ENCODE data around the gene LGALS12.

Gene LGALS12

GRCh38 chr11:63505857-63506528, at the start of gene LGALS12:
Gene LGALS12, plus strand, starts transcription at chr11:63506084. Its CDS starts 375 bp downstream, at chr11:63506459.
- no peak for DNase-seq (ENCODE audit: extremely low read depth in 1 of 2, low read depth in 1 of 2)

GRCh38 chr11:63459586-63459985, 46.3 kb upstream of the LGALS12 start:
- no peak for DNase-seq (ENCODE audit: extremely low read depth in 1 of 2, low read depth in 1 of 2)

GRCh38 chr11:63462137-63462536, 43.7 kb upstream of the LGALS12 start:
- no peak for DNase-seq (ENCODE audit: extremely low read depth in 1 of 2, low read depth in 1 of 2)

- no peak for DNase-seq (ENCODE audit: extremely low read depth in 1 of 2, low read depth in 1 of 2)
Measured at GRCh38 chr11:63470311-63470710, 35.6 kb upstream of the LGALS12 start.

GRCh38 chr11:63472372-63472771, 33.5 kb upstream of the LGALS12 start:
- DNase-seq (ENCODE audit: extremely low read depth in 1 of 2, low read depth in 1 of 2), result no peak

- DNase-seq (ENCODE audit: extremely low read depth in 1 of 2, low read depth in 1 of 2), result no peak
Measured at GRCh38 chr11:63476618-63477017, 29.3 kb upstream of the LGALS12 start.

GRCh38 chr11:63478896-63479295, 27.0 kb upstream of the LGALS12 start:
- peak; percentile 11 to 20 for DNase-seq (ENCODE audit: extremely low read depth in 1 of 2, low read depth in 1 of 2)

GRCh38 chr11:63480039-63480438, 25.8 kb upstream of the LGALS12 start:
- no peak for DNase-seq (ENCODE audit: extremely low read depth in 1 of 2, low read depth in 1 of 2)

- DNase-seq (ENCODE audit: extremely low read depth in 1 of 2, low read depth in 1 of 2), result no peak
Measured at GRCh38 chr11:63485777-63486176, 20.1 kb upstream of the LGALS12 start.

GRCh38 chr11:63488789-63489188, 17.1 kb upstream of the LGALS12 start:
- DNase-seq (ENCODE audit: extremely low read depth in 1 of 2, low read depth in 1 of 2), result no peak

GRCh38 chr11:63489879-63490278, 16.0 kb upstream of the LGALS12 start:
- DNase-seq (ENCODE audit: extremely low read depth in 1 of 2, low read depth in 1 of 2), result no peak

- peak in 1 of 2 donors; percentile 17 for DNase-seq (ENCODE audit: extremely low read depth in 1 of 2, low read depth in 1 of 2)
Measured at GRCh38 chr11:63490551-63491239, 15.2 kb upstream of the LGALS12 start, which contains the start of gene PLAAT5. Gene PLAAT5, minus strand, starts transcription at chr11:63491167. Its CDS starts 133 bp downstream, at chr11:63491034.

GRCh38 chr11:63491240-63491587, 14.7 kb upstream of the LGALS12 start:
- DNase-seq (ENCODE audit: extremely low read depth in 1 of 2, low read depth in 1 of 2), result no peak

GRCh38 chr11:63491636-63492372, 14.1 kb upstream of the LGALS12 start:
- DNase-seq (ENCODE audit: extremely low read depth in 1 of 2, low read depth in 1 of 2), result no peak

GRCh38 chr11:63492441-63492840, 13.4 kb upstream of the LGALS12 start:
- DNase-seq (ENCODE audit: extremely low read depth in 1 of 2, low read depth in 1 of 2), result no peak

- no peak for DNase-seq (ENCODE audit: extremely low read depth in 1 of 2, low read depth in 1 of 2)
Measured at GRCh38 chr11:63493127-63493526, 12.8 kb upstream of the LGALS12 start.

- DNase-seq (ENCODE audit: extremely low read depth in 1 of 2, low read depth in 1 of 2), result no peak
Measured at GRCh38 chr11:63494975-63495374, 10.9 kb upstream of the LGALS12 start.

- DNase-seq (ENCODE audit: extremely low read depth in 1 of 2, low read depth in 1 of 2), result no peak
Measured at GRCh38 chr11:63499874-63500273, 6.0 kb upstream of the LGALS12 start.

- no peak for DNase-seq (ENCODE audit: extremely low read depth in 1 of 2, low read depth in 1 of 2)
Measured at GRCh38 chr11:63501236-63501635, 4.6 kb upstream of the LGALS12 start.

GRCh38 chr11:63502252-63502820, 3.5 kb upstream of the LGALS12 start:
- DNase-seq (ENCODE audit: extremely low read depth in 1 of 2, low read depth in 1 of 2), result no peak

GRCh38 chr11:63503492-63503891, 2.4 kb upstream of the LGALS12 start:
- DNase-seq (ENCODE audit: extremely low read depth in 1 of 2, low read depth in 1 of 2), result no peak
